Heart left ventricle (tissue), 13 donors: ENCODE data around the gene ANKS3.

Source experiments
- CTCF ChIP-seq, 12 donors: fragments of 200-600 bp; sonication (generic) in 4 of 12; IDR thresholded peaks; one replicate each; pipeline versions ENCODE4 v1.5.0 to v1.8.0; 2018 to 2022; ENCODE audit warnings: antibody characterized with exemption in 12 of 12, mild to moderate bottlenecking in 5 of 12
- POLR2A ChIP-seq, 2 donors: fragments of 450-650 bp; IDR thresholded peaks; one replicate each; pipeline ENCODE4 v1.6.1; 2017; ENCODE audit warnings: antibody characterized with exemption in 2 of 2, mild to moderate bottlenecking in 2 of 2, moderate library complexity in 2 of 2
- donor health status: ischemic (EF 13 %, LVEDD 7.1; RV severe dilation, severe dysfunction).
- donor health status: DM: no; HTN: yes; CAD: no.
- donor health status: DM: no; HTN: no; CAD: no.
- donor health status: ischemic (EF 25% LVEDD 6.9; RV normal size, moderate dysfunction).
- donor health status: ischemic (EF 25% LVEDD 5.7; RV mildly dilated, moderate dysfunction).
- donor health status: ischemic (EF 35%, LVEDD 5.7; RV mildly dilated, moderate dysfunction).
- donor health status: nonischemic (EF 11% LVEDD 7.7; RV severe dilation, severe dysfunction).
- donor health status: DM: yes; HTN: yes; CAD: no.
- donor health status: PGD.
- donor health status: ischemic (EF 29% LVEDD 5.4; RV normal size, mild dysfunction).
- donor health status: nonischemic (EF 23%, LVEDD 6.1; RV moderate dilation, normal function).

- TF ChIP-seq CTCF (IDR thresholded peaks at IDR 0.05) (no peak), POLR2A (IDR thresholded peaks at IDR 0.05) (no peak)
These were observed 33.9 kb upstream of the ANKS3 start for GRCh38 chr16:4767872-4768548.
